IMR-90 (cell line): ENCODE results near the gene NDUFAF7. TPM values are rescaled to one million over a fixed set of nuclear protein-coding genes. Genes with fewer than 3 reads are reported as not detected.

Experiments used
- ATAC-seq: fragments of 200-7000 bp; cut with Tn5 transposase; 2 replicates; pipeline ENCODE4 v1.9.1; 2020; ENCODE audit warnings: low read depth, mild to moderate bottlenecking, moderate library complexity
- BruUV-seq: library from RNA; stranded (reverse); fragments of 400-500 nt; replicated peaks from 2 replicates; lab custom pipeline; 2021; lab: Mats Ljungman, UMichigan
- CTCF ChIA-PET: fragments of 300-600 bp; formaldehyde crosslinking; extraction: SDS; loops from one replicate; lab custom pipeline; 2021; ENCODE audit warnings: antibody characterized with exemption; lab: Yijun Ruan, JAX
- POLR2A ChIA-PET: fragments of 300-600 bp; sonication (Branson Sonifier 250); formaldehyde crosslinking; loops from one replicate; lab custom pipeline; 2022; ENCODE audit warnings: antibody characterized with exemption; ENCODE audit not compliant: unreplicated experiment; lab: Charles Lee
- DNase-seq: peaks from one replicate; pipeline ENCODE4 v3.0.0; 2013
- H2AFZ ChIP-seq: replicated peaks from 2 replicates; pipeline ENCODE3; 2013; ENCODE audit warnings: low read length, mild to moderate bottlenecking; ENCODE audit not compliant: poor library complexity
- H2AK5ac ChIP-seq: 2 replicates; pipeline ENCODE4 v1.6.1; 2013; ENCODE audit warnings: low read depth, low read length, inconsistent platforms
- H2AK9ac ChIP-seq: replicated peaks from 2 replicates; pipeline ENCODE3; 2013; ENCODE audit warnings: mild to moderate bottlenecking, low read depth, low read length, moderate library complexity; ENCODE audit not compliant: poor library complexity
- H2BK120ac ChIP-seq: 2 replicates; pipeline ENCODE4 v1.6.1; 2013; ENCODE audit warnings: low read depth, low read length, inconsistent platforms
- H2BK15ac ChIP-seq: 3 replicates; pipeline ENCODE4 v1.6.1; 2013; ENCODE audit warnings: low read depth, low read length, inconsistent platforms
- H2BK20ac ChIP-seq: 2 replicates; pipeline ENCODE4 v1.6.1; 2013; ENCODE audit warnings: low read depth, mild to moderate bottlenecking, inconsistent platforms, low read length, moderate library complexity
- H2BK5ac ChIP-seq: 2 replicates; pipeline ENCODE4 v1.6.1; 2013; ENCODE audit warnings: mild to moderate bottlenecking, low read depth, low read length, inconsistent platforms; ENCODE audit not compliant: poor library complexity, severe bottlenecking
- H3K14ac ChIP-seq: replicated peaks from 2 replicates; pipeline ENCODE4 v1.6.1; 2013; ENCODE audit warnings: low read depth, low read length, inconsistent platforms
- H3K18ac ChIP-seq: 2 replicates; pipeline ENCODE4 v1.6.1; 2013; ENCODE audit warnings: low read depth, low read length, control low read depth
- H3K23ac ChIP-seq: 2 replicates; pipeline ENCODE4 v1.6.1; 2013; ENCODE audit warnings: low read depth, low read length, inconsistent platforms
- H3K27ac ChIP-seq: 2 replicates; pipeline ENCODE4 v1.5.1; 2013; ENCODE audit warnings: mild to moderate bottlenecking, control low read depth, low read length; ENCODE audit not compliant: insufficient read depth
- H3K27me3 ChIP-seq: 2 replicates; pipeline ENCODE4 v1.6.1; 2013; ENCODE audit warnings: low read length; ENCODE audit not compliant: control insufficient read depth, insufficient read depth
- H3K36me3 ChIP-seq: 2 replicates; pipeline ENCODE4 v1.6.1; 2013; ENCODE audit warnings: low read length, mixed read lengths; ENCODE audit not compliant: control insufficient read depth, insufficient read depth
- H3K4ac ChIP-seq: 2 replicates; pipeline ENCODE4 v1.6.1; 2013; ENCODE audit warnings: low read depth, low read length, inconsistent platforms
- H3K4me1 ChIP-seq: 2 replicates; pipeline ENCODE4 v1.6.1; 2013; ENCODE audit warnings: low read length, mixed read lengths; ENCODE audit not compliant: control insufficient read depth, insufficient read depth
- H3K4me2 ChIP-seq: 2 replicates; pipeline ENCODE4 v1.6.1; 2013; ENCODE audit warnings: low read depth, mild to moderate bottlenecking, control low read depth, low read length, moderate library complexity
- H3K4me3 ChIP-seq: 2 replicates; pipeline ENCODE4 v1.5.1; 2013; ENCODE audit warnings: low read depth, mild to moderate bottlenecking, control low read depth, low read length, moderate library complexity; ENCODE audit not compliant: insufficient read depth
- H3K56ac ChIP-seq: 2 replicates; pipeline ENCODE4 v1.6.1; 2013; ENCODE audit warnings: low read length, inconsistent platforms; ENCODE audit not compliant: insufficient read depth; ENCODE audit errors: extremely low read depth
- H3K79me1 ChIP-seq, 2 experiments: 2 replicates each; pipeline ENCODE4 v1.6.1; 2013; ENCODE audit warnings: low read length in 2 of 2, inconsistent platforms in 1 of 2, low read depth in 1 of 2
- H3K9ac ChIP-seq: 2 replicates; pipeline ENCODE4 v1.6.1; 2013; ENCODE audit warnings: low read depth, low read length, control low read depth
- H3K9me1 ChIP-seq: 2 replicates; pipeline ENCODE4 v1.6.1; 2013; ENCODE audit warnings: low read length, inconsistent platforms; ENCODE audit not compliant: insufficient read depth
- H3K9me3 ChIP-seq: 2 replicates; pipeline ENCODE4 v1.6.1; 2013; ENCODE audit warnings: low read length; ENCODE audit not compliant: control insufficient read depth, insufficient read depth
- H4K20me1 ChIP-seq: 2 replicates; pipeline ENCODE4 v1.6.1; 2013; ENCODE audit warnings: low read length, inconsistent platforms; ENCODE audit not compliant: insufficient read depth
- H4K5ac ChIP-seq: 2 replicates; pipeline ENCODE4 v1.6.1; 2013; ENCODE audit warnings: mild to moderate bottlenecking, low read depth, low read length, control low read depth
- H4K8ac ChIP-seq, 2 experiments: 2 replicates each; pipeline ENCODE4 v1.6.1; 2013; ENCODE audit warnings: low read depth in 2 of 2, low read length in 2 of 2, control low read depth in 1 of 2, inconsistent platforms in 1 of 2
- H4K91ac ChIP-seq: 2 replicates; pipeline ENCODE4 v1.6.1; 2013; ENCODE audit warnings: low read depth, low read length, inconsistent platforms; ENCODE audit not compliant: insufficient read depth
- MXI1 ChIP-seq: IDR thresholded peaks from 2 replicates; pipeline ENCODE4 v1.6.1; 2012; ENCODE audit warnings: low read depth, mild to moderate bottlenecking, low read length, moderate library complexity, borderline replicate concordance
- POLR2A ChIP-seq: IDR thresholded peaks from 2 replicates; pipeline ENCODE4 v1.6.1; 2012; ENCODE audit warnings: mild to moderate bottlenecking, low read depth, low read length
- RFX5 ChIP-seq: IDR thresholded peaks from 2 replicates; pipeline ENCODE4 v1.8.0; 2012; ENCODE audit warnings: low read depth, mild to moderate bottlenecking, low read length, moderate library complexity
- WGBS, 2 experiments: methylation state at CpG; one replicate each; pipeline versions ENCODE4 v1.1.5 to v1.1.7; 2013; ENCODE audit warnings: missing lambda C conversion rate in 2 of 2; ENCODE audit not compliant: insufficient read length in 1 of 2; ENCODE audit errors: extremely low coverage in 2 of 2; 5-methylcytosine and 5-hydroxymethylcytosine counted together
- dilution Hi-C: fragments of 300-500 bp; cut with HindIII; formaldehyde crosslinking; loops from one replicate; pipeline ENCODE4 v1.14.3; 2018; ENCODE audit warnings: low sequenced_read_pairs; ENCODE audit not compliant: unreplicated experiment
- in situ Hi-C: fragments of 300-500 bp; cut with MboI; formaldehyde crosslinking; loops from 3 replicates; pipeline ENCODE4 v1.14.3; 2019; ENCODE audit warnings: low sequenced_read_pairs, inconsistent platforms, mixed read lengths
- intact Hi-C: fragments of 100-400 bp; cut with micrococcal nuclease; formaldehyde crosslinking; loops from 2 replicates; pipeline ENCODE4 v1.10.0; 2022
- polyA plus RNA-seq, 3 experiments: library from polyadenylated mRNA; depleted of rRNA; stranded (reverse); fragments of >200 nt; gene quantifications; 2 replicates each; pipeline ENCODE4 v1.2.3, GENCODE V29; 2012; ENCODE audit warnings: low replicate concordance in 1 of 3
- total RNA-seq: library from RNA; depleted of rRNA; stranded (reverse); fragments of >200 nt; gene quantifications from 2 replicates; pipeline ENCODE4 v1.2.3, GENCODE V29; 2012

The NDUFAF7 gene
- total and polyA plus RNA-seq, 2 of the 4 experiments (the other 2 are of a cell fraction) = 9.9 to 17.4 TPM

- CTCF ChIA-PET = no interaction called here
These were observed 36.7 kb downstream of the NDUFAF7 start for GRCh38 chr2:37268111-37268510.

More at GRCh38 chr2:37268111-37268510, 36.7 kb downstream of the NDUFAF7 start:
- Histone ChIP-seq H4K91ac (no peak overlapping the region), H2AK5ac (no peak overlapping the region), H3K9me1 (no peaks in the 10 kb centered on the region), H2AFZ (no peak overlapping the region), H3K4ac (no peak overlapping the region), H3K56ac (no peak overlapping the region), H2BK15ac (no peak overlapping the region), H3K4me1 (no peaks in the 10 kb centered on the region), H2BK120ac (no peak overlapping the region), H3K36me3 (peaks cover 22% of the 10 kb centered on the region), H3K4me2 (no peak overlapping the region), H4K20me1 (no peaks in the 10 kb centered on the region), H4K5ac (no peak overlapping the region), H3K27me3 (no peaks in the 10 kb centered on the region), H3K14ac (no peak overlapping the region), H3K4me3 (no peak overlapping the region), H4K8ac (no peak overlapping the region), H2BK5ac (no peak overlapping the region), H2BK20ac (no peak overlapping the region), H3K79me1 (peaks cover 3 to 4% of the 10 kb centered on the region in 2 experiments; a peak in 3 of 4 replicates), H3K27ac (no peak overlapping the region), H3K18ac (no peak overlapping the region), H3K23ac (no peak overlapping the region), H3K9ac (no peak overlapping the region), H3K9me3 (no peaks in the 10 kb centered on the region), H2AK9ac (no peak overlapping the region)
- POLR2A ChIA-PET = no interaction called here
- TF ChIP-seq RFX5 (no peak), POLR2A (no peak), MXI1 (no peak)
- no peak for ATAC-seq
- in situ Hi-C loops = no loop called here
- dilution Hi-C loops = no loop called here
- DNase-seq = no peak
- BruUV-seq = no TSS peak
- no CpG with 5 or more reads among the region's 4 CpGs for WGBS, 2 experiments
- intact Hi-C loops = no loop called here
